Fibroblast of the aortic adventitia (primary cell): ENCODE measurements around the gene SMIM5. TPM values are rescaled to one million over a fixed set of nuclear protein-coding genes. Genes with fewer than 3 reads are reported as not detected.
A peak's percentile ranks its signal among the peaks of the same experiment; 100 is the strongest.

Experiments
- DNase-seq: peaks from one replicate; pipeline ENCODE4 v3.0.0-alpha.2; 2010; ENCODE audit warnings: low read depth
- H3K4me3 ChIP-seq: 2 replicates; pipeline ENCODE4 v1.5.1; 2011; ENCODE audit warnings: low read depth, mild to moderate bottlenecking, control low read depth, low read length, moderate library complexity
- CTCF ChIP-seq: IDR thresholded peaks from 2 replicates; pipeline ENCODE4 v1.5.1; 2011; ENCODE audit warnings: mild to moderate bottlenecking, low read length, control low read depth, inconsistent platforms; ENCODE audit not compliant: insufficient read depth
- total RNA-seq: library from RNA; depleted of rRNA; stranded (reverse); fragments of >200 nt; gene quantifications from 2 replicates; pipeline ENCODE4 v1.2.3, GENCODE V29; 2012; ENCODE audit warnings: low replicate concordance

SMIM5 gene
- total RNA-seq, 1 donor = not detected

GRCh38 chr17:75684924-75685323 lies 51.7 kb downstream of the SMIM5 start:
- H3K4me3 ChIP-seq = no peak overlapping the region
- peak; percentile 52 for DNase-seq
- no peak for TF ChIP-seq CTCF

- peak; percentile 32 for DNase-seq
- H3K4me3 ChIP-seq = no peak overlapping the region
Observed at GRCh38 chr17:75685499-75685898, 52.3 kb downstream of the SMIM5 start.

GRCh38 chr17:75688209-75688825 lies 55.1 kb downstream of the SMIM5 start:
- DNase-seq = peak; percentile 25
- TF ChIP-seq CTCF = no peak
- H3K4me3 ChIP-seq = no peak overlapping the region

More at GRCh38 chr17:75685499-75685898, 52.3 kb downstream of the SMIM5 start:
- TF ChIP-seq CTCF = no peak

- TF ChIP-seq CTCF = no peak
- DNase-seq = no peak
- H3K4me3 ChIP-seq = no peak overlapping the region
Observed at GRCh38 chr17:75689441-75689873, 56.2 kb downstream of the SMIM5 start.

Other genes with a start within 250 kb of the SMIM5 start
- gene GRB2, start 227.8 kb upstream of the SMIM5 start, total RNA-seq = 54.3 and 57.6 TPM in 2 replicates
- gene TMEM94, start 176.8 kb upstream of the SMIM5 start, total RNA-seq = 29.7 and 80.4 TPM in 2 replicates
- 5.6 and 8.0 TPM in 2 replicates for gene CASKIN2, start 117.9 kb upstream of the SMIM5 start, total RNA-seq
- 8.0 and 11.4 TPM in 2 replicates for gene TSEN54, start 116.9 kb upstream of the SMIM5 start, total RNA-seq
- 0.09 TPM in 1 of 2 replicates, not detected in the other for gene LLGL2, start 107.7 kb upstream of the SMIM5 start, total RNA-seq
- 1.4 and 16.8 TPM in 2 replicates for gene MYO15B, start 45.6 kb upstream of the SMIM5 start, total RNA-seq
- 17.6 and 22.2 TPM in 2 replicates for gene RECQL5, start 33.7 kb downstream of the SMIM5 start, total RNA-seq
- gene SAP30BP, start 33.9 kb downstream of the SMIM5 start, total RNA-seq = 45.8 and 93.8 TPM in 2 replicates
- 0.09 and 0.16 TPM in 2 replicates for gene ITGB4, start 88.0 kb downstream of the SMIM5 start, total RNA-seq
- gene GALK1, start 131.8 kb downstream of the SMIM5 start, total RNA-seq = 20.6 and 35.9 TPM in 2 replicates
- gene UNK, start 151.4 kb downstream of the SMIM5 start, total RNA-seq = 18.0 and 30.2 TPM in 2 replicates
- gene UNC13D, start 211.0 kb downstream of the SMIM5 start, total RNA-seq = 0.54 and 2.3 TPM in 2 replicates
- gene WBP2, start 221.9 kb downstream of the SMIM5 start, total RNA-seq = 23.3 and 24.1 TPM in 2 replicates
- 14.9 and 20.9 TPM in 2 replicates for gene TRIM47, start 245.1 kb downstream of the SMIM5 start, total RNA-seq